Panc1 (cell line): ENCODE data around the gene ESYT2. TPM values are rescaled to one million over a fixed set of nuclear protein-coding genes. Genes with fewer than 3 reads are reported as not detected.

ENCODE experiments used
- ATAC-seq: fragments of 200-7000 bp; cut with Tn5 transposase; 2 replicates; pipeline ENCODE4 v1.9.1; 2020; ENCODE audit warnings: mild to moderate bottlenecking, moderate library complexity
- BruUV-seq: library from RNA; stranded (reverse); fragments of 400-500 nt; replicated peaks from 2 replicates; lab custom pipeline; 2021; lab: Mats Ljungman, UMichigan
- CTCF ChIA-PET: fragments of 300-600 bp; sonication (Branson Sonifier 250); formaldehyde crosslinking; loops from one replicate; lab custom pipeline; 2022; ENCODE audit warnings: antibody characterized with exemption; lab: Charles Lee
- POLR2A ChIA-PET: fragments of 300-600 bp; sonication (Branson Sonifier 250); formaldehyde crosslinking; loops from one replicate; lab custom pipeline; 2022; ENCODE audit warnings: antibody characterized with exemption; lab: Charles Lee
- DNase-seq: peaks from one replicate; pipeline ENCODE4 v3.0.0-alpha.2; 2010; ENCODE audit warnings: low read depth, low spot score
- H3K27ac ChIP-seq: 2 replicates; pipeline ENCODE4 v1.5.1; 2011; ENCODE audit warnings: mild to moderate bottlenecking, low read length, inconsistent platforms
- H3K27me3 ChIP-seq: fragments of 200-500 bp; sonication (Bioruptor generic); 2 replicates; pipeline ENCODE4 v1.6.0; 2014; ENCODE audit warnings: low read length, inconsistent platforms; ENCODE audit not compliant: control insufficient read depth, insufficient read depth
- H3K36me3 ChIP-seq: fragments of 200-500 bp; sonication (Bioruptor generic); 2 replicates; pipeline ENCODE4 v1.5.1; 2014; ENCODE audit warnings: inconsistent platforms, mild to moderate bottlenecking, low read length, moderate library complexity; ENCODE audit not compliant: control insufficient read depth, insufficient read depth
- H3K4me1 ChIP-seq: 2 replicates; pipeline ENCODE4 v1.5.1; 2011; ENCODE audit warnings: inconsistent platforms, mild to moderate bottlenecking, low read length, moderate library complexity; ENCODE audit not compliant: control insufficient read depth, insufficient read depth
- H3K4me3 ChIP-seq, 2 experiments: 2 replicates each; pipeline ENCODE4 v1.5.1; 2011 to 2012; ENCODE audit warnings: low read depth in 2 of 2, low read length in 2 of 2, mild to moderate bottlenecking in 2 of 2, inconsistent platforms in 1 of 2, moderate library complexity in 1 of 2
- H3K9me3 ChIP-seq: fragments of 200-500 bp; sonication (Bioruptor generic); 2 replicates; pipeline ENCODE4 v1.5.1; 2014; ENCODE audit warnings: low read depth, mild to moderate bottlenecking, inconsistent platforms, low read length, moderate library complexity; ENCODE audit not compliant: control insufficient read depth, insufficient read depth
- CTCF ChIP-seq: fragments of 450-650 bp; IDR thresholded peaks from 2 replicates; pipeline ENCODE4 v1.5.1; 2017; ENCODE audit warnings: mild to moderate bottlenecking
- POLR2AphosphoS5 ChIP-seq: IDR thresholded peaks from 2 replicates; pipeline ENCODE4 v1.6.1; 2012; ENCODE audit warnings: mild to moderate bottlenecking, low read depth, low read length, moderate library complexity
- REST ChIP-seq, 2 experiments: IDR thresholded peaks; 2 replicates each; pipeline ENCODE4 v1.6.1; 2011 to 2012; ENCODE audit warnings: low read depth in 2 of 2, control low read depth in 1 of 2, low read length in 1 of 2, mild to moderate bottlenecking in 1 of 2, moderate library complexity in 1 of 2; ENCODE audit not compliant: insufficient read depth in 1 of 2
- SIN3A ChIP-seq: IDR thresholded peaks from 2 replicates; pipeline ENCODE4 v1.6.1; 2012; ENCODE audit warnings: low read depth, mild to moderate bottlenecking, low read length, moderate library complexity, borderline replicate concordance; ENCODE audit not compliant: insufficient read depth
- TCF7L2 ChIP-seq: IDR thresholded peaks from 2 replicates; pipeline ENCODE4 v1.6.1; 2011; ENCODE audit warnings: mild to moderate bottlenecking, low read depth, low read length, inconsistent platforms
- in situ Hi-C: cut with HindIII; loops from 2 replicates; pipeline ENCODE4 v1.10.0; 2016; ENCODE audit warnings: low sequenced_read_pairs, low pct_unique_long_range_greater_than_20kb
- intact Hi-C: fragments of 100-400 bp; cut with micrococcal nuclease; formaldehyde crosslinking; loops from one replicate; pipeline ENCODE4 v1.10.0; 2022; ENCODE audit not compliant: unreplicated experiment
- total RNA-seq: library from RNA; stranded (reverse); gene quantifications from one replicate; pipeline ENCODE4 v1.2.1, GENCODE V29; 2021; ENCODE audit not compliant: unreplicated experiment

Gene ESYT2
- total RNA-seq, 1 experiment from 2014 or later: 92.7 TPM

- in situ Hi-C loops: no loop called here
- Histone ChIP-seq H3K27me3 (no peaks in the 10 kb centered on the region), H3K36me3 (peaks cover 5% of the 10 kb centered on the region; the same call in 1 of the 2 replicates), H3K4me1 (no peaks in the 10 kb centered on the region), H3K27ac (no peak overlapping the region), H3K9me3 (no peaks in the 10 kb centered on the region), H3K4me3 (no peak overlapping the region)
- POLR2A ChIA-PET: no interaction called here
- ATAC-seq (no peak), DNase-seq (no peak)
- no TSS peak for BruUV-seq
- intact Hi-C loops: no loop called here
- CTCF ChIA-PET: no interaction called here
- no peak for TF ChIP-seq REST (IDR thresholded peaks at IDR 0.05; ENCODE audit: insufficient read depth in 1 of 2, low read depth in 2 of 2, low read length in 1 of 2)
- no peak for TF ChIP-seq POLR2AphosphoS5
- TF ChIP-seq TCF7L2: no peak
- TF ChIP-seq SIN3A: no peak
- no peak for TF ChIP-seq CTCF
These were observed 47.7 kb upstream of the ESYT2 start for GRCh38 chr7:158876984-158877383.

GRCh38 chr7:158869876-158870275 lies 40.6 kb upstream of the ESYT2 start:
- peaks cover 10% of the 10 kb centered on the region for H3K4me1 ChIP-seq
- TF ChIP-seq SIN3A (no peak), TCF7L2 (no peak), REST (IDR thresholded peaks at IDR 0.05; ENCODE audit: insufficient read depth in 1 of 2, low read depth in 2 of 2, low read length in 1 of 2) (no peak), CTCF (no peak), POLR2AphosphoS5 (no peak)
- intact Hi-C loops (no loop called here), in situ Hi-C loops (no loop called here)
- ATAC-seq (no peak), DNase-seq (no peak)
- H3K27ac ChIP-seq: no peak overlapping the region
- ChIA-PET POLR2A (no interaction called here), CTCF (no interaction called here)
- H3K9me3 ChIP-seq: no peaks in the 10 kb centered on the region
- no peak overlapping the region for H3K4me3 ChIP-seq
- no TSS peak for BruUV-seq
- no peaks in the 10 kb centered on the region for H3K36me3 ChIP-seq
- no peaks in the 10 kb centered on the region for H3K27me3 ChIP-seq
